HUES64 (cell line): Measurements from ENCODE around the gene CTSA. TPM values are rescaled to one million over a fixed set of nuclear protein-coding genes. Genes with fewer than 3 reads are reported as not detected.

ENCODE experiments used
- H3K27ac ChIP-seq: 2 replicates; pipeline ENCODE4 v1.7.0; 2013; ENCODE audit warnings: low read depth, low read length, inconsistent platforms
- H3K27me3 ChIP-seq: 2 replicates; pipeline ENCODE4 v1.6.1; 2013; ENCODE audit warnings: mild to moderate bottlenecking, low read length; ENCODE audit not compliant: insufficient read depth
- H3K36me3 ChIP-seq: 2 replicates; pipeline ENCODE4 v1.6.1; 2013; ENCODE audit warnings: mild to moderate bottlenecking, low read length; ENCODE audit not compliant: insufficient read depth
- H3K4me1 ChIP-seq: 2 replicates; pipeline ENCODE4 v1.6.1; 2013; ENCODE audit warnings: mild to moderate bottlenecking, low read length, moderate library complexity; ENCODE audit not compliant: insufficient read depth
- H3K4me3 ChIP-seq: 2 replicates; pipeline ENCODE4 v1.5.1; 2013; ENCODE audit warnings: mild to moderate bottlenecking, low read length, moderate library complexity
- H3K9ac ChIP-seq: 2 replicates; pipeline ENCODE4 v1.6.1; 2013; ENCODE audit warnings: mild to moderate bottlenecking, low read depth, low read length
- H3K9me3 ChIP-seq: 2 replicates; pipeline ENCODE4 v1.6.1; 2013; ENCODE audit warnings: low read depth, low read length; ENCODE audit not compliant: insufficient read depth
- WGBS: fragments of 150-250, 120-280 bp; methylation state at CpG from one replicate; pipeline ENCODE4 v1.1.7; 2013; ENCODE audit warnings: missing lambda C conversion rate; 5-methylcytosine and 5-hydroxymethylcytosine counted together
- polyA plus RNA-seq, 2 experiments: library from polyadenylated mRNA; stranded (reverse); fragments of 50-300 nt; gene quantifications; one replicate each; pipeline ENCODE4 v1.2.3, GENCODE V29; 2013

CTSA gene
- 40.1 TPM for polyA plus RNA-seq (2013, experiment 1 of 2)
- 34.3 TPM for polyA plus RNA-seq (2013, experiment 2 of 2)

GRCh38 chr20:45890985-45891983 is at the start of gene CTSA, which contains the start of gene NEURL2:
CTSA (plus strand) TSS chr20:45891335; CDS start chr20:45891569, 234 bp downstream.
NEURL2 (minus strand) TSS chr20:45891208; CDS start chr20:45890991, 217 bp downstream.
- Histone ChIP-seq H3K27me3 (no peaks in the 10 kb centered on the region; the same call in 1 of the 2 replicates), H3K27ac (peak within 1 kb of the TSS; percentile 68), H3K4me3 (peak within 1 kb of the TSS; percentile 94), H3K4me1 (no peaks in the 10 kb centered on the region), H3K9me3 (no peaks in the 10 kb centered on the region), H3K36me3 (peaks cover 37% of the 10 kb centered on the region), H3K9ac (peak within 1 kb of the TSS; percentile 68)
- WGBS: 3% methylated on average over 78 of the region's 78 CpGs

DNA sequence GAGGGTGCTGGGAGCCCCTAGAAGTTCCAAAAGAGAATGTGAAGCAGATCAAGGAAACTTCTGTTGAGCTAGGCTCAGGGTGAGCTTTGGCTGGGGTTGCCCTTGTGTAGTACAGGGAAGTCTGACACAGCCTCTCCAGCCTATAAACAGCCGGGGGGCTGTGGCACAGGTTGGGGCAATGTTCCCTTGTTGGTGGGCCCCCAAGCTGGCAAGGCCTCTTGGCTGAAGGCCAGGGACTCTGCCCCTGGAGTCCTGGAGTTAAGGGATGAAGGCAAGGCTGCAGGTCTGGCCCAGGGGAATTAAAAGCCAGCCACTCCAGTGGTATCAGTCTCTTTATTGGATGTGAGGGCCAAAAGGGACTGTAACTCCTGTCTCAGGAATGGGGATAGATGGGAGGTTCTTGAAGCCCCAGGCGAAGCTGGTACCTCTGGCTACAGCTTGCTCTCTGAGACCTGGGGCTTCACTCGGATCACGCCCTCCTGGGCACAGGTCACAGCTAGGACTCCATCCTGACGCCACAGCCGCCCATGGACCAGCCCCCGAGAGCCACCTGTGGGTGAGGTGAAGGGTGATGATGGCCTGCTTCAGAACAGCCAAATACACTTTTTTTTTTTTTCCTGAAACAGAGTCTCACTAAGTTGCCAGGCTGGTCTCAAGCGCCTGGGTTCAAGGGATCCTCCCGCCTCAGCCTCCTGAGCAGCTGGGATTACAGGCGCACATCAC is 49.6 kb upstream of the CTSA start:
- no peaks in the 10 kb centered on the region for H3K9me3 ChIP-seq
- H3K4me3 ChIP-seq: no peak overlapping the region
- no peak overlapping the region for H3K27ac ChIP-seq
- no peak overlapping the region for H3K9ac ChIP-seq
- H3K27me3 ChIP-seq: no peaks in the 10 kb centered on the region
- peaks cover 74% of the 10 kb centered on the region for H3K36me3 ChIP-seq
- H3K4me1 ChIP-seq: no peaks in the 10 kb centered on the region
- WGBS: 94% methylated on average over 10 of the region's 10 CpGs

- no peak overlapping the region for H3K9ac ChIP-seq
- H3K9me3 ChIP-seq: no peaks in the 10 kb centered on the region
- H3K36me3 ChIP-seq: peaks cover 68% of the 10 kb centered on the region
- no peak overlapping the region for H3K4me3 ChIP-seq
- no peak overlapping the region for H3K27ac ChIP-seq
- H3K27me3 ChIP-seq: no peaks in the 10 kb centered on the region
- H3K4me1 ChIP-seq: no peaks in the 10 kb centered on the region
- 91% methylated on average over 5 of the region's 5 CpGs for WGBS
These were observed 48.8 kb upstream of the CTSA start for GRCh38 chr20:45842169-45842812.

DNA sequence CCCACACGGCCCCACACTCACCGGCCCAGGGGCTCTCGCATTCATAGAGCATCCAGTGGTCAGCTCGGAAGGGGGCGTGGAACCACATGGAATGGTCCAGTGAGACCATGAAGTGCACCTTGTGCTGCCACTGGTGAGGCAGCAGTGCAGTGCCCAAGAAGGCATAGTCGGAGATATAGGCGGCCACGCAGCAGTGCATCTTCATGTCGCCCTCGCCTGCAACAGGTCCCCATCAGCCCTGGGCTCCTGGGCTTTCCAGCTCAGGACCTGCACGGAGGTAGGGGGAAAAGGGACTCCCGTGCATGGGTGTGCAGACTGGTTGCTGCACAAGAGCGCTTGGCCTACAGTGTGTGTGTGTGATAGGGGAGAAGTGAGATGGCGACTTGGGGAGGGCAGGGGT is 47.6 kb upstream of the CTSA start:
- no peak overlapping the region for H3K4me3 ChIP-seq
- H3K27ac ChIP-seq: no peak overlapping the region
- H3K9me3 ChIP-seq: no peaks in the 10 kb centered on the region
- WGBS: 95% methylated on average over 13 of the region's 14 CpGs
- no peaks in the 10 kb centered on the region for H3K4me1 ChIP-seq
- H3K27me3 ChIP-seq: no peaks in the 10 kb centered on the region
- H3K9ac ChIP-seq: no peak overlapping the region
- H3K36me3 ChIP-seq: peaks cover 67% of the 10 kb centered on the region

DNA sequence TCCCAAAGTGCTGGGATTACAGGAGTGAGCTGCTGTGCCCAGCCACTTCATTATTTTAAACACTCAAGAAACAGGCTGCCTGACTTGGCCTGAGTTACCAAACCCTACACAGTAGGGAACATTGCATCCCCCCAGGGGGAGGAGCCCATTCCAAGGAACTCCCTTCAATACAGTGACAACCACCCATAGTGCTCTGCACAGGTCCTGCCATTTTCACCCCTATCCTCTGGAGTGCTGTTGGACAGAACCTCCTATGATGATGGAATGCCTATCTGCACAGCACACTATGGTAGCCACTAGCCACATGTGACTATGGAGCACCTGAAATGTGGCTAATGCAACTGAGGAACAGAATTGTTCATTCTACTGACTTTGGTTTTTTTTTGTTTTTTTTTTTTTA is 45.7 kb upstream of the CTSA start:
- Histone ChIP-seq H3K9ac (no peak overlapping the region), H3K27ac (no peak overlapping the region), H3K9me3 (no peaks in the 10 kb centered on the region), H3K4me1 (no peaks in the 10 kb centered on the region), H3K27me3 (no peaks in the 10 kb centered on the region), H3K36me3 (peaks cover 59% of the 10 kb centered on the region), H3K4me3 (no peak overlapping the region)

DNA sequence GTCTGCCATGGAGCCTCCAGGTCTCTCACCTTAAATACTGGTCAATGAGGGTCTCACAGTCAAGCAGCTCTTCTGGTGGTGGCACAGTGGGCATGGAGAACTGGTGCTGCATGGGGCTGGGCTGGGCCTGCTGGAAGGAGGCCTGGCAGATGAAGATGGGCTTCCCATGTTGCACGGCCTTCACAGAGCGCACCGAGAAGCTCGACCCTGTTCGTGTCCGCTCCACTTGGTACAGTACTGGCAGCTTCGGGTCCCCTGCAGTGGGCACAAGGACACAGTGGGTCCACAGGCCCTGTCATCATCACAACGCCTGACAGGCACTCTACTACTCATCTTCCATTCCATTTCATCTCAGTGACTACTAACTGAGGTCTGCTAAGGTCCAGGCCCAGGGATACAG is 42.7 kb upstream of the CTSA start:
- Histone ChIP-seq H3K4me3 (no peak overlapping the region), H3K9me3 (no peaks in the 10 kb centered on the region), H3K4me1 (peaks cover 5% of the 10 kb centered on the region), H3K36me3 (peaks cover 38% of the 10 kb centered on the region), H3K27ac (no peak overlapping the region), H3K27me3 (no peaks in the 10 kb centered on the region), H3K9ac (no peak overlapping the region)
- 97% methylated on average over 8 of the region's 8 CpGs for WGBS

DNA sequence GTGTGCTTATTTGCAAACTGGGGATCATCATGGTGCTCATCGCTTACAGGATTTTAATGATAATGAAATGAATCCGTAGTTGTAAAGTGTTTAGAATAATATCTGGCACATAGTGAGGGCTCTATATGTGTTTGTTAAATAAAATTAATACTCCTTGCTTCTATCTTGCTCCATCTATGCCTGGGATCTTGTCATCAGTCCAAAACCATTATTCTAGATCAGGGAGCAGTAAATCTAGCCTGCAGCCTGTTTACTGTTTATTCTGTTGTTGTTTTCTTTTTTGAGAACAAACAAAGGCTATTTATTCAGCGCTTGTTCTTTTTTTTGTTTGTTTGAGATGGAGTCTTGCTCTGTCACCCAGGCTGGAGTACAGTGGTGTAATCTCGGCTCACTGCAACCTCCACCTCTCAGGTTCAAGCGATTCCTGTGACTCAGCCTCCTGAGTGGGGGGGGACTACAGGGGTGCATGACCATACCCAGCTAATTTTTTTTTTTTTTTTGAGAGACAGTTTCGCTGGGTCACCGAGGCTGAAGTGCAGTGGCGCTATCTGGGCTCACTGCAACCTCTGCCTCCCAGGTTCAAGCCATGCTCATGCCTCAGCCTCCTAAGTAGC is 42.1 kb upstream of the CTSA start:
- Histone ChIP-seq H3K36me3 (peaks cover 32% of the 10 kb centered on the region), H3K4me1 (peaks cover 10% of the 10 kb centered on the region), H3K27ac (no peak overlapping the region), H3K4me3 (no peak overlapping the region), H3K27me3 (no peaks in the 10 kb centered on the region), H3K9ac (no peak overlapping the region), H3K9me3 (no peaks in the 10 kb centered on the region)
- 95% methylated on average over 8 of the region's 8 CpGs for WGBS

GRCh38 chr20:45850238-45850637 is 40.9 kb upstream of the CTSA start:
- H3K9ac ChIP-seq: no peak overlapping the region
- no peaks in the 10 kb centered on the region for H3K27me3 ChIP-seq
- no peak overlapping the region for H3K27ac ChIP-seq
- H3K9me3 ChIP-seq: no peaks in the 10 kb centered on the region
- H3K36me3 ChIP-seq: peaks cover 23% of the 10 kb centered on the region
- 96% methylated on average over 2 of the region's 2 CpGs for WGBS
- no peak overlapping the region for H3K4me3 ChIP-seq
- peaks cover 20% of the 10 kb centered on the region for H3K4me1 ChIP-seq

DNA sequence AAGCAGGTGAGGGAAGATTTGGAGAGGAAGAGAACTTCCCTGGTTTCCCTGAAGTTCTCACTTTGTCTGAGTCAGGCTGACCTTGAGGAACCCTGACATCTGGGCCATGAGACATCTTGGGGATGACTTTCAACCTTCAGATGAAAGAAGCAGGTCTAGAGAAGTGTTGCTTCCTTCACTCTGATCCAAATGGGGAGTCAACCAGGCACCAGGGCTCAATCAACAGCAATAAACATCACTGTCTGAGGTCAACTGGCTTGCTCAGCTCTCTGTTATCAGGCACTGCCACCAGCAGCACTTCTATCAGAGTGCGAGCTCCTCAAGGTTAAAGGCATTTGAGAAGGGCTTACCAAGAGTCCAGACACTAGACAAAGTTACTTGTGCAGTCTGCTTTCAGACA is 40.2 kb upstream of the CTSA start:
- Histone ChIP-seq H3K9ac (no peak overlapping the region), H3K4me1 (peaks cover 20% of the 10 kb centered on the region), H3K27me3 (no peaks in the 10 kb centered on the region), H3K36me3 (peaks cover 17% of the 10 kb centered on the region), H3K27ac (no peak overlapping the region), H3K4me3 (no peak overlapping the region), H3K9me3 (no peaks in the 10 kb centered on the region)
- WGBS: 92% methylated on average over 1 of the region's 1 CpG

- no peaks in the 10 kb centered on the region for H3K27me3 ChIP-seq
- H3K9ac ChIP-seq: no peak overlapping the region
- peaks cover 11% of the 10 kb centered on the region for H3K36me3 ChIP-seq
- no peak overlapping the region for H3K27ac ChIP-seq
- H3K9me3 ChIP-seq: no peaks in the 10 kb centered on the region
- H3K4me1 ChIP-seq: peaks cover 20% of the 10 kb centered on the region
- H3K4me3 ChIP-seq: no peak overlapping the region
These were observed 39.6 kb upstream of the CTSA start for GRCh38 chr20:45851501-45851900.
